OCI-LY7 (cell line): Measurements from ENCODE around the gene ALKBH2.

Experiments
- EZH2phosphoT487 ChIP-seq: fragments of 200-600 bp; sonication (generic); IDR thresholded peaks from 2 replicates; pipeline ENCODE4 v1.6.1; 2018; ENCODE audit warnings: low read depth, borderline replicate concordance, mild to moderate bottlenecking, mixed run types, antibody characterized with exemption, low read length, moderate library complexity, mixed read lengths
- TF ChIP-seq, protein P1 (sequence below): fragments of 200-600 bp; sonication (generic); conservative IDR thresholded peaks from 2 replicates; pipeline ENCODE4 v1.5.1; 2014; ENCODE audit warnings: mild to moderate bottlenecking, antibody characterized with exemption, low read length, moderate library complexity, mixed read lengths

DNA sequence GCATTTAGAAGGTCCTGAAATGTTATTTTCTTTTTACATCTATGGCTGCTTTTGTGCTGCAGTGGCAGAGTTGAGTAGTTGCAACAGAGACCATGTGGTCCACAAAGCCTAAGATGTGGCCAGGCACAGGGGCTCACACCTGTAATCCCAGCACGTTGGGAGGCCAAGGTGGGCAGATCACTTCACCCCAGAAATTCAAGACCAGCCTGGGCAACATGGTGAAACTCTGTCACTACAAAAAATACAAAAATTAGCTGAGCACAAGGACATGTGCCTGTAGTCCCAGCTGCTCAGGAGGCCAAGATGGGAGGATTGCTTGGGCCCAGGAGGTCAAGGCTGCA, 27.4 kb downstream of the ALKBH2 start:
- TF ChIP-seq, protein P1, sequence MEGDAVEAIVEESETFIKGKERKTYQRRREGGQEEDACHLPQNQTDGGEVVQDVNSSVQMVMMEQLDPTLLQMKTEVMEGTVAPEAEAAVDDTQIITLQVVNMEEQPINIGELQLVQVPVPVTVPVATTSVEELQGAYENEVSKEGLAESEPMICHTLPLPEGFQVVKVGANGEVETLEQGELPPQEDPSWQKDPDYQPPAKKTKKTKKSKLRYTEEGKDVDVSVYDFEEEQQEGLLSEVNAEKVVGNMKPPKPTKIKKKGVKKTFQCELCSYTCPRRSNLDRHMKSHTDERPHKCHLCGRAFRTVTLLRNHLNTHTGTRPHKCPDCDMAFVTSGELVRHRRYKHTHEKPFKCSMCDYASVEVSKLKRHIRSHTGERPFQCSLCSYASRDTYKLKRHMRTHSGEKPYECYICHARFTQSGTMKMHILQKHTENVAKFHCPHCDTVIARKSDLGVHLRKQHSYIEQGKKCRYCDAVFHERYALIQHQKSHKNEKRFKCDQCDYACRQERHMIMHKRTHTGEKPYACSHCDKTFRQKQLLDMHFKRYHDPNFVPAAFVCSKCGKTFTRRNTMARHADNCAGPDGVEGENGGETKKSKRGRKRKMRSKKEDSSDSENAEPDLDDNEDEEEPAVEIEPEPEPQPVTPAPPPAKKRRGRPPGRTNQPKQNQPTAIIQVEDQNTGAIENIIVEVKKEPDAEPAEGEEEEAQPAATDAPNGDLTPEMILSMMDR, result no peak
- TF ChIP-seq EZH2phosphoT487, result no peak
